HUES6 (cell line): ENCODE results near the gene OBSCN.
"Not testable (repeated sequence)": the region's sequence is repeated elsewhere in the genome, so short reads cannot be mapped to it uniquely, and the experiment has no call there.

Experiments
- H3K27ac ChIP-seq: 2 replicates; pipeline ENCODE4 v1.7.0; 2013; ENCODE audit warnings: low read depth, mild to moderate bottlenecking, low read length, inconsistent platforms
- H3K27me3 ChIP-seq: 2 replicates; pipeline ENCODE4 v1.6.1; 2013; ENCODE audit warnings: low read length; ENCODE audit not compliant: control insufficient read depth, insufficient read depth
- H3K36me3 ChIP-seq: 2 replicates; pipeline ENCODE4 v1.6.1; 2013; ENCODE audit warnings: low read length; ENCODE audit not compliant: control insufficient read depth, insufficient read depth
- H3K4me1 ChIP-seq: 2 replicates; pipeline ENCODE4 v1.6.1; 2013; ENCODE audit warnings: low read length; ENCODE audit not compliant: control insufficient read depth, insufficient read depth
- H3K4me3 ChIP-seq: 2 replicates; pipeline ENCODE4 v1.5.1; 2013; ENCODE audit warnings: low read depth, low read length
- H3K9ac ChIP-seq: one replicate; pipeline ENCODE4 v1.6.1; 2013; ENCODE audit warnings: mild to moderate bottlenecking, low read length
- H3K9me3 ChIP-seq: 2 replicates; pipeline ENCODE4 v1.6.1; 2013; ENCODE audit warnings: low read depth, low read length; ENCODE audit not compliant: control insufficient read depth, insufficient read depth

Gene OBSCN

GRCh38 chr1:228240411-228241240 is 32.8 kb downstream of the OBSCN start:
- no peaks in the 10 kb centered on the region for H3K27me3 ChIP-seq
- no peak overlapping the region for H3K4me3 ChIP-seq
- no peak overlapping the region for H3K27ac ChIP-seq
- H3K9me3 ChIP-seq: peaks cover 62% of the 10 kb centered on the region
- no peaks in the 10 kb centered on the region for H3K4me1 ChIP-seq
- peaks cover 74% of the 10 kb centered on the region for H3K36me3 ChIP-seq
- H3K9ac ChIP-seq: no peak overlapping the region

DNA sequence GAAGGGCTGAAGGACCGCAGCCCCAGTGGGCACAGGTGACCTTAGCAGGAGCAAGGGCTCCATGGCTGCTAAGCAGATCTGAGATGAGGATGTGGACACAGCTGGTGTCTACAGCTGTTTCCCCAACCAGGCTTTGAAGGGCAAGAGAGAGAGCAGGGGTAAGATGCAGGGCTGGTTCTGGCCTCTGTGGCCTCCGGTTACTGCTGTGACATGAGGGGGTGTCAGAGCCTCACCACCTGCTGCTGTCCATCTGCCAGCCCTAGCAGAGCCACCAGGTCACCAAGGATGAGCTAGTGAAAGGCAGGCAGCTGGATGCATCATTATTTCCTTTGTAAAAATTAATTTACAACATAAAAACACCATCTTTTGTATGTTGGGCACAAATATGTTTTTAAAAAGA is 33.4 kb downstream of the OBSCN start:
- peaks cover 68% of the 10 kb centered on the region for H3K9me3 ChIP-seq
- H3K9ac ChIP-seq: no peak overlapping the region
- no peaks in the 10 kb centered on the region for H3K4me1 ChIP-seq
- no peak overlapping the region for H3K4me3 ChIP-seq
- no peak overlapping the region for H3K27ac ChIP-seq
- H3K36me3 ChIP-seq: peaks cover 81% of the 10 kb centered on the region
- H3K27me3 ChIP-seq: no peaks in the 10 kb centered on the region

- H3K4me3 ChIP-seq: no peak overlapping the region
- H3K27me3 ChIP-seq: no peaks in the 10 kb centered on the region
- no peaks in the 10 kb centered on the region for H3K4me1 ChIP-seq
- no peak overlapping the region for H3K27ac ChIP-seq
- peaks cover 92% of the 10 kb centered on the region for H3K36me3 ChIP-seq
- peaks cover 79% of the 10 kb centered on the region for H3K9me3 ChIP-seq
- no peak overlapping the region for H3K9ac ChIP-seq
These were observed 34.6 kb downstream of the OBSCN start for GRCh38 chr1:228242409-228242808.

DNA sequence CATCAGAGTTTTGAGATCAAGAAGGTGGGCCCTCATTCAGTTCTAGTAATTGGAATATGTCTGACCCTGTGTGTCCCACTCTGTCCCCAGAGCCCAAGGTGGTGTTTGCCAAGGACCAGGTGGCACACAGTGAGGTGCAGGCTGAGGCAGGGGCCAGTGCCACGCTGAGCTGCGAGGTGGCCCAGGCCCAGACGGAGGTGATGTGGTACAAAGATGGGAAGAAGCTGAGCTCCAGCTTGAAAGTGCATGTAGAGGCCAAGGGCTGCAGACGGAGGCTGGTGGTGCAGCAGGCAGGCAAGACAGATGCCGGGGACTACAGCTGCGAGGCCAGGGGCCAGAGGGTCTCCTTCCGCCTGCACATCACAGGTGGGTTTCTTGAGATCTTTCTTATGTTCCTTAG is 35.2 kb downstream of the OBSCN start:
- no peak overlapping the region for H3K4me3 ChIP-seq

DNA sequence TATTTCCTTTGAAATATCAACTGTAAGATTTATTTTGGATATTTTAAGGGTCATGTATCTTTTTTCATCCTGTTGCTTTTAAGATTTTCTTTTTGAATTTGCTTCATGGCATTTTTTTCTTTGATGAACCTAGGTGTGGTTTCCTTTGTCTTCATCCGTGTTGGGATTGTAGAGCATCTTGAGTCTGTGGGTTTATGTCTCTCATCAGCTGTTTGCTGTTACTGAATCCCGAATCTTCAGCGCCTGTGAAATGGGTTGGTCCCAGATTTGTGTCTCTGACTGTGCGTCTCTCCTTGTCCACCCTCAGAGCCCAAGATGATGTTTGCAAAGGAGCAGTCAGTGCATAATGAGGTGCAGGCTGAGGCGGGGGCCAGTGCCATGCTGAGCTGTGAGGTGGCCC is 36.1 kb downstream of the OBSCN start:
- H3K4me3 ChIP-seq, H3K9ac ChIP-seq, H3K4me1 ChIP-seq, H3K27ac ChIP-seq, H3K27me3 ChIP-seq: not testable (repeated sequence)
- Histone ChIP-seq H3K36me3 (peaks cover 94% of the 10 kb centered on the region), H3K9me3 (peaks cover 79% of the 10 kb centered on the region)

More for the DNA sequence above, 35.2 kb downstream of the OBSCN start:
- peaks cover 83% of the 10 kb centered on the region for H3K9me3 ChIP-seq
- H3K36me3 ChIP-seq: peaks cover 95% of the 10 kb centered on the region
- no peaks in the 10 kb centered on the region for H3K27me3 ChIP-seq
- no peak overlapping the region for H3K9ac ChIP-seq
- no peak overlapping the region for H3K27ac ChIP-seq
- H3K4me1 ChIP-seq: no peaks in the 10 kb centered on the region

GRCh38 chr1:228245111-228245510 is 37.3 kb downstream of the OBSCN start:
- Histone ChIP-seq H3K36me3 (peaks cover 99% of the 10 kb centered on the region), H3K4me1 (no peaks in the 10 kb centered on the region), H3K9me3 (peaks cover 73% of the 10 kb centered on the region), H3K9ac (no peak overlapping the region), H3K27me3 (no peaks in the 10 kb centered on the region), H3K4me3 (no peak overlapping the region), H3K27ac (no peak overlapping the region)

DNA sequence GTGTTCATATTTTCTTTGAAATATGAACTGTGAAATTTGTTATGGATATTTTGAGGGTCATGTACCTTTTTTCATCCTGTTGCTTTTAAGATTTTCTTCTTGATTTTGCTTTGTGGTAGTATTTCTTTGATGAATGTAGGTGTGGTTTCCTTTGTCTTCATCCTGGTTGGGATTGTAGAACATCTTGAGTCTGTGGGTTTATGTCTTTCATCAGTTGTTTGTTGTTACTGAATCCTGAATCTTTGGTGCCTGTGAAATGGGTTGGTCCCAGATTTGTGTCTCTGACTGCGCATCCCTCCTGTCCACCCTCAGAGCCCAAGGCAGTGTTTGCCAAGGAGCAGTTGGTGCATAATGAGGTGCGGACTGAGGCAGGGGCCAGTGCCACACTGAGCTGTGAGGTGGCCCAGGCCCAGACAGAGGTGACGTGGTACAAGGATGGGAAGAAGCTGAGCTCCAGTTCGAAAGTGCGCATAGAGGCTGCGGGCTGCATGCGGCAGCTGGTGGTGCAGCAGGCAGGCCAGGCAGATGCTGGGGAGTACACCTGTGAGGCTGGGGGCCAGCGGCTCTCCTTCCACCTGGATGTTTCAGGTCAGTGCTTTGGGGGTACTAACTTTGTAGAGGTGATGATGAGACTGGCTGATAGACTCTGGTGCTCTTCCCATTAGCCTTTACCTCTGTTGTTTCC is 38.5 kb downstream of the OBSCN start:
- H3K27ac ChIP-seq: no peak overlapping the region
- H3K27me3 ChIP-seq: no peaks in the 10 kb centered on the region
- peaks cover 97% of the 10 kb centered on the region for H3K36me3 ChIP-seq
- no peak overlapping the region for H3K9ac ChIP-seq
- H3K4me3 ChIP-seq: no peak overlapping the region
- H3K9me3 ChIP-seq: peaks cover 61% of the 10 kb centered on the region
- H3K4me1 ChIP-seq: no peaks in the 10 kb centered on the region

DNA sequence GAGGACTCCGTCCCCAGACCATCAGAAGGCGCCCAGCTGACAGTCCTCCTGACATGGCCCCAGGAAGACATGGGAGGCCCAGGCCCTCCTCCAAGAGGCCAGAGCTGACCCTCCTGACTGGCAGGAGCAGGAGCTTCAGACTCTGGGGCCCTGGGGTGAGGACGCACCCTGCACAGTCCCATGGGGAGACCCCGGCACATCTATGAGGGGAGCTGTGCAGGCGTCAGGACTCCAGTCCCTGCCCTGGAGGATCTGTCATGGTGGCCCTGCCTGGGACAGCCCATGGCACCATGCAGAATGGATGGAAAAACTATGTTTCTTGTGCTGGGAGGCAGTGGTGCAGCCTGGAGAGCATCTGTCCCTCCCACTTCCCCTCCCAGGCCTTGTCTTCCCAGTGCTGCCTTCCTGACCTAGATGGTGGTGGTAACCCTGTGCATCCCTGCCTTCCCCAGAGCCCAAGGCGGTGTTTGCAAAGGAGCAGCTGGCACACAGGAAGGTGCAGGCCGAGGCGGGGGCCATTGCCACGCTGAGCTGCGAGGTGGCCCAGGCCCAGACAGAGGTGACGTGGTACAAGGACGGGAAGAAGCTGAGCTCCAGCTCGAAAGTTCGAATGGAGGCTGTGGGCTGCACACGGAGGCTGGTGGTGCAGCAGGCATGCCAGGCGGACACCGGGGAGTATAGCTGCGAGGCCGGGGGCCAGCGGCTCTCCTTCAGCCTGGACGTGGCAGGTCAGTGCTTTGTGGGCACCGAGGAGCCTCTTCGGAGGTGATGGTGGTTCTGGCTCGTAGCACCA is 41.9 kb downstream of the OBSCN start:
- peaks cover 34% of the 10 kb centered on the region; the same call in 1 of the 2 replicates for H3K9me3 ChIP-seq
- no peaks in the 10 kb centered on the region for H3K4me1 ChIP-seq
- H3K27me3 ChIP-seq: no peaks in the 10 kb centered on the region
- H3K27ac ChIP-seq: no peak overlapping the region
- no peak overlapping the region for H3K9ac ChIP-seq
- H3K36me3 ChIP-seq: peaks cover 80% of the 10 kb centered on the region
- H3K4me3 ChIP-seq: no peak overlapping the region

GRCh38 chr1:228252476-228252875 is 44.6 kb downstream of the OBSCN start:
- Histone ChIP-seq H3K36me3 (peaks cover 68% of the 10 kb centered on the region), H3K9me3 (peaks cover 14% of the 10 kb centered on the region; the same call in 1 of the 2 replicates)
- H3K27ac ChIP-seq, H3K4me3 ChIP-seq, H3K27me3 ChIP-seq, H3K4me1 ChIP-seq, H3K9ac ChIP-seq: not testable (repeated sequence)

GRCh38 chr1:228256626-228257375 is 49.0 kb downstream of the OBSCN start:
- peaks cover 38% of the 10 kb centered on the region for H3K36me3 ChIP-seq
- H3K27ac ChIP-seq: no peak overlapping the region
- H3K4me3 ChIP-seq: no peak overlapping the region
- no peak overlapping the region for H3K9ac ChIP-seq
- H3K4me1 ChIP-seq: no peaks in the 10 kb centered on the region
- H3K9me3 ChIP-seq: peaks cover 12% of the 10 kb centered on the region; the same call in 1 of the 2 replicates
- no peaks in the 10 kb centered on the region for H3K27me3 ChIP-seq
